ENCODE measurements around the gene TSPAN14.

GRCh38 chr10:80501381-80501912 lies 47.3 kb downstream of the TSPAN14 start:
- TF ChIP-seq ZBTB4 (CRISPR knock-in tag; IDR thresholded peaks at IDR 0.05) (no peak), RFX5 (IDR thresholded peaks at IDR 0.05; ENCODE audit: low read depth, low read length) (no peak), MAX (IDR thresholded peaks at IDR 0.05; ENCODE audit: low read depth, low read length) (no peak), POLR2AphosphoS2 (IDR thresholded peaks at IDR 0.05; ENCODE audit: low read depth, low read length) (no peak), CTCF (IDR thresholded peaks at IDR 0.05 in 2 of 3, conservative IDR thresholded peaks at IDR 0.05 in 1 of 3; ENCODE audit: control insufficient read depth in 2 of 3, extremely low read depth in 1 of 3, insufficient read depth in 1 of 3, low read depth in 3 of 3, low read length in 3 of 3) (no peak), ZNF592 (IDR thresholded peaks at IDR 0.05) (no peak)
